ENCODE data around the gene ZNF195. TPM values are rescaled to one million over a fixed set of nuclear protein-coding genes. Genes with fewer than 3 reads are reported as not detected.

ZNF195 gene
- total RNA-seq, 1 experiment from 2014 or later = 116 TPM

- H2BK15ac ChIP-seq (ENCODE audit: low read depth, low read length) = no peak overlapping the region
- H3K79me1 ChIP-seq (ENCODE audit: insufficient read depth, low read depth, low read length, poor library complexity, severe bottlenecking) = peaks cover 2% of the 10 kb centered on the region
- H3T11ph ChIP-seq (ENCODE audit: low read length) = no peak overlapping the region
- Mint-ChIP-seq H3K36me3 (ENCODE audit: insufficient read depth in 1 of 3, low read depth in 3 of 3) (peaks cover 92 to 100% (median 94%) of the 10 kb centered on the region in 3 experiments), H3K9me3 (peaks cover 33 to 66% of the 10 kb centered on the region in 2 experiments), H3K4me3 (no peak overlapping the region), H3K27me3 (ENCODE audit: low read depth) (no peaks in the 10 kb centered on the region), H3K27ac (no peak overlapping the region), H3K4me1 (peaks cover 0 to under 1% of the 10 kb centered on the region in 2 experiments; a peak in 1 of 4 replicates)
- no peak overlapping the region for H2BK12ac ChIP-seq (ENCODE audit: insufficient read length, low read depth, low read length)
- H2AK5ac ChIP-seq (ENCODE audit: insufficient read length, low read length) = no peak overlapping the region
- no peak overlapping the region for H3K18ac ChIP-seq (ENCODE audit: insufficient read length, low read depth, low read length)
- no peak overlapping the region for H3K4me2 ChIP-seq (ENCODE audit: insufficient read depth, insufficient read length, low read length)
- H3K27me3 ChIP-seq (ENCODE audit: insufficient read depth, low read length) = no peaks in the 10 kb centered on the region
- H3K4ac ChIP-seq (ENCODE audit: low read depth, low read length) = no peak overlapping the region
- WGBS (ENCODE audit: extremely low coverage, insufficient read length, low lambda C conversion rate) = no CpG with 5 or more reads among the region's 1 CpG
- no peak overlapping the region for H4K91ac ChIP-seq (ENCODE audit: insufficient read length, low read depth, low read length)
- no peak overlapping the region for H2AFZ ChIP-seq (ENCODE audit: low read length)
- no peak overlapping the region for H3K9ac ChIP-seq (ENCODE audit: extremely low read depth, insufficient read length, low read length)
- H2BK120ac ChIP-seq (ENCODE audit: low read depth, low read length, poor library complexity, severe bottlenecking) = no peak overlapping the region
- peaks cover 25% of the 10 kb centered on the region for H3K9me3 ChIP-seq (ENCODE audit: control insufficient read depth, low read depth, low read length)
- H2BK5ac ChIP-seq (ENCODE audit: insufficient read length, low read length) = no peak overlapping the region
- H3K23ac ChIP-seq (ENCODE audit: insufficient read length, low read depth, low read length) = no peak overlapping the region
- no peak for TF ChIP-seq CTCF (conservative IDR thresholded peaks at IDR 0.05)
- H3K23me2 ChIP-seq (ENCODE audit: insufficient read length, low read depth, low read length, poor library complexity, severe bottlenecking) = no peaks in the 10 kb centered on the region
- H4K5ac ChIP-seq (ENCODE audit: insufficient read length, low read depth, low read length) = no peak overlapping the region
- no peak overlapping the region for H3K27ac ChIP-seq (ENCODE audit: insufficient read length, low read depth, low read length)
- DNase-seq = no peak
- H4K20me1 ChIP-seq (ENCODE audit: control insufficient read depth, insufficient read depth, insufficient read length) = no peaks in the 10 kb centered on the region
- no peak overlapping the region for H4K8ac ChIP-seq (replicated peaks; ENCODE audit: insufficient read length, low read depth, low read length)
- H3K4me1 ChIP-seq (ENCODE audit: insufficient read depth, low read length) = no peaks in the 10 kb centered on the region
- H3K14ac ChIP-seq (ENCODE audit: insufficient read depth, low read length) = no peak overlapping the region
- H3K79me2 ChIP-seq (ENCODE audit: insufficient read depth, low read length) = peaks cover 7% of the 10 kb centered on the region
- no peak overlapping the region for H3K56ac ChIP-seq (ENCODE audit: insufficient read length, low read depth, low read length)
- no peak overlapping the region for H2BK20ac ChIP-seq (ENCODE audit: low read depth, low read length, poor library complexity, severe bottlenecking)
Observed at GRCh38 chr11:3367221-3367620, 11.7 kb downstream of the ZNF195 start.

All from H9 (cell line).